ENCODE data around the gene HSPG2. TPM values are rescaled to one million over a fixed set of nuclear protein-coding genes. Genes with fewer than 3 reads are reported as not detected.

The HSPG2 gene
- total and polyA plus RNA-seq, 9 of the 15 experiments (the other 6 are each of a cell fraction or from before 2014, with no cell fraction given) = 0.14 to 160 (median 15.7) TPM

DNA sequence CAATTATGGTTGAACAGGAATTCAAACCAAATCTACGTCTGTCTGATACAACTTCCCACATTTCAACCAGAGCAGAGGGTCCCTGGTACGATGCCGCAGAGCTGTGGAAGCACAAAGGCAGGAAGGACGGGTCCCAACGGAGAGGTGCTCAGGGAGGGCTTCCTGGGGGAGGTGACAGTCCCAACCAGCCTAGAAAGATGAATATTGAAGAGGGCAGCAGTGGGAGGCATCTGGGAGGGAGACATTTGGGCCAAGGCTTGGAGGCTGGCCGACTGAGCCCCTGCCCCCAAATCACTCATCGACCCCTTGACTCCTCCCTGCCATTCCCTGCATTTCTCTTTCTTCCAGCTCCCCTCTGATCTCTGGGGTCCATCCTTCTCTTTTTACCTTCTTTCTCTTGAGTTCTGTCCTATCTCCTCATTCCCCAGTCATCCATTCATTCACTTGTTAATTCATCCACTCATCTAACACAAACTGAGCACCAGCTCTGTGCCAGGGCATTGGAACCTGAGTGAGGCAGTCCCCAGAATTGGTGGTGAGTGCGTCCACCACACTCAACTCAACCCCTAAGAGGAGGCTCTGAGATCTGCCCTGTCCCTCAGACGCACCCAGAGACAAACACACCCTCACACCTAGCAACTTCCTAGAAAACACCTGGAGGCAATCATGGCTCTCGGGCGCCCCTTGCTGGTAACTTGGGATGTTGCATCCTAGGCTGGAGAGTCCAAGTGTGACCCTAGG lies 26.5 kb upstream of the HSPG2 start (continued):
- TF ChIP-seq RAD21 (CRISPR knock-in tag; conservative IDR thresholded peaks at IDR 0.05 in 1 of 2, IDR thresholded peaks at IDR 0.05 in 1 of 2) = peak; percentile 97 to 99
- peak; percentile 65; the same call in 1 of the 2 replicates for TF ChIP-seq SMARCA5 (IDR thresholded peaks at IDR 0.05)
- TF ChIP-seq, protein P1, sequence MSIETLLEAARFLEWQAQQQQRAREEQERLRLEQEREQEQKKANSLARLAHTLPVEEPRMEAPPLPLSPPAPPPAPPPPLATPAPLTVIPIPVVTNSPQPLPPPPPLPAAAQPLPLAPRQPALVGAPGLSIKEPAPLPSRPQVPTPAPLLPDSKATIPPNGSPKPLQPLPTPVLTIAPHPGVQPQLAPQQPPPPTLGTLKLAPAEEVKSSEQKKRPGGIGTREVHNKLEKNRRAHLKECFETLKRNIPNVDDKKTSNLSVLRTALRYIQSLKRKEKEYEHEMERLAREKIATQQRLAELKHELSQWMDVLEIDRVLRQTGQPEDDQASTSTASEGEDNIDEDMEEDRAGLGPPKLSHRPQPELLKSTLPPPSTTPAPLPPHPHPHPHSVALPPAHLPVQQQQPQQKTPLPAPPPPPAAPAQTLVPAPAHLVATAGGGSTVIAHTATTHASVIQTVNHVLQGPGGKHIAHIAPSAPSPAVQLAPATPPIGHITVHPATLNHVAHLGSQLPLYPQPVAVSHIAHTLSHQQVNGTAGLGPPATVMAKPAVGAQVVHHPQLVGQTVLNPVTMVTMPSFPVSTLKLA (conservative IDR thresholded peaks at IDR 0.05) = no peak
- TF ChIP-seq, protein P2, sequence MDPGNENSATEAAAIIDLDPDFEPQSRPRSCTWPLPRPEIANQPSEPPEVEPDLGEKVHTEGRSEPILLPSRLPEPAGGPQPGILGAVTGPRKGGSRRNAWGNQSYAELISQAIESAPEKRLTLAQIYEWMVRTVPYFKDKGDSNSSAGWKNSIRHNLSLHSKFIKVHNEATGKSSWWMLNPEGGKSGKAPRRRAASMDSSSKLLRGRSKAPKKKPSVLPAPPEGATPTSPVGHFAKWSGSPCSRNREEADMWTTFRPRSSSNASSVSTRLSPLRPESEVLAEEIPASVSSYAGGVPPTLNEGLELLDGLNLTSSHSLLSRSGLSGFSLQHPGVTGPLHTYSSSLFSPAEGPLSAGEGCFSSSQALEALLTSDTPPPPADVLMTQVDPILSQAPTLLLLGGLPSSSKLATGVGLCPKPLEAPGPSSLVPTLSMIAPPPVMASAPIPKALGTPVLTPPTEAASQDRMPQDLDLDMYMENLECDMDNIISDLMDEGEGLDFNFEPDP (CRISPR knock-in tag; IDR thresholded peaks at IDR 0.05) = no peak
- TF ChIP-seq SP2 (IDR thresholded peaks at IDR 0.05; ENCODE audit: extremely low read depth, low read depth, low read length, poor library complexity, severe bottlenecking) = no peak
- no peak for TF ChIP-seq CBX5 (IDR thresholded peaks at IDR 0.05; ENCODE audit: borderline replicate concordance, low read depth)
- no peak for TF ChIP-seq ZBTB1 (CRISPR knock-in tag; IDR thresholded peaks at IDR 0.05; ENCODE audit: borderline replicate concordance, low read depth)
- no peak for TF ChIP-seq ZNF785 (CRISPR knock-in tag; IDR thresholded peaks at IDR 0.05)
- no peak for TF ChIP-seq CBX1 (IDR thresholded peaks at IDR 0.05; ENCODE audit: low read depth)
- no peak for TF ChIP-seq GMEB1 (CRISPR knock-in tag; IDR thresholded peaks at IDR 0.05)
- peak; percentile 55; the same call in 1 of the 2 replicates for TF ChIP-seq CTBP1 (IDR thresholded peaks at IDR 0.05; ENCODE audit: borderline replicate concordance)
- TF ChIP-seq ARID1B (IDR thresholded peaks at IDR 0.05) = peak; percentile 28; the same call in 1 of the 2 replicates
- no peak for TF ChIP-seq KDM2B (CRISPR knock-in tag; IDR thresholded peaks at IDR 0.05)
- TF ChIP-seq HNRNPLL (IDR thresholded peaks at IDR 0.05; ENCODE audit: low read depth, low read length, poor library complexity, severe bottlenecking) = no peak
- TF ChIP-seq CBX8 (IDR thresholded peaks at IDR 0.05; ENCODE audit: borderline replicate concordance, extremely low read depth, low read depth, low read length, poor library complexity, severe bottlenecking) = no peak
- no peak for TF ChIP-seq DDX20 (tag; IDR thresholded peaks at IDR 0.05; ENCODE audit: low read depth)
- no peak for TF ChIP-seq ZNF445 (CRISPR knock-in tag; IDR thresholded peaks at IDR 0.05; ENCODE audit: low read depth)
- TF ChIP-seq RUNX1 (IDR thresholded peaks at IDR 0.05; ENCODE audit: low read depth) = no peak
- TF ChIP-seq, protein P3, sequence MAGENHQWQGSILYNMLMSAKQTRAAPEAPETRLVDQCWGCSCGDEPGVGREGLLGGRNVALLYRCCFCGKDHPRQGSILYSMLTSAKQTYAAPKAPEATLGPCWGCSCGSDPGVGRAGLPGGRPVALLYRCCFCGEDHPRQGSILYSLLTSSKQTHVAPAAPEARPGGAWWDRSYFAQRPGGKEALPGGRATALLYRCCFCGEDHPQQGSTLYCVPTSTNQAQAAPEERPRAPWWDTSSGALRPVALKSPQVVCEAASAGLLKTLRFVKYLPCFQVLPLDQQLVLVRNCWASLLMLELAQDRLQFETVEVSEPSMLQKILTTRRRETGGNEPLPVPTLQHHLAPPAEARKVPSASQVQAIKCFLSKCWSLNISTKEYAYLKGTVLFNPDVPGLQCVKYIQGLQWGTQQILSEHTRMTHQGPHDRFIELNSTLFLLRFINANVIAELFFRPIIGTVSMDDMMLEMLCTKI (IDR thresholded peaks at IDR 0.05; ENCODE audit: partially characterized antibody) = no peak
